Measurements from ENCODE around the gene EPHB1.

GRCh38 chr3:135012101-135012500 lies 217.0 kb downstream of the EPHB1 start:
- no peak for TF ChIP-seq NR1H2 (CRISPR knock-in tag; IDR thresholded peaks at IDR 0.05)
- no peak for TF ChIP-seq MLX (CRISPR knock-in tag; IDR thresholded peaks at IDR 0.05)
- TF ChIP-seq CTCF (IDR thresholded peaks at IDR 0.05), result no peak
- TF ChIP-seq ZNF416 (CRISPR knock-in tag; IDR thresholded peaks at IDR 0.05), result no peak
